GM12801 (cell line): ENCODE measurements around the gene CDK1.

Experiments used
- TF ChIP-seq, protein P1 (sequence below): IDR thresholded peaks from one replicate; pipeline ENCODE4 v1.5.1; 2011; ENCODE audit warnings: control low read depth; ENCODE audit not compliant: insufficient read length; ENCODE audit errors: extremely low read depth

Gene CDK1

DNA sequence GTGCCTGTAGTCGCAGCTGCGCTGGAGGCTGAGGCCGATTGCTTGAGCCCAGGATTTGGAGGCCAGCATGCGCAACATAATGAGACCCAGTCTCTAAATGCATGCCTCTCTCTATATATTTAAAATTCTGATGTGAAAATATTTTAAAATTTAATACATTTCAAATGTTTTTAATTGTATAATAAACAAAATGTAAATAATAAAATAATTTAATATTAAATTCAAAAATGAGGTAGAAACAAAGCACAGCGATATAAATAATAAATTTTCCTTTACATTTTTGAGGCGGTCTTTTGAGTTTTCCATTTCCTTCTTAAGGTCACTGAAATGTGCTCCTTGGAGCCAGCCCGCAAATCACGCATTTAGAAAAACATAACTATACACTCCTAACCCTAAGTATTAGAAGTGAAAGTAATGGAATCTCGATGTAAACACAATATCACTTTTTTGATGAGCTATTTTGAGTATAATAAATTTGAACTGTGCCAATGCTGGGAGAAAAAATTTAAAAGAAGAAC lies 523 bp upstream of the CDK1 start:
- TF ChIP-seq, protein P1, sequence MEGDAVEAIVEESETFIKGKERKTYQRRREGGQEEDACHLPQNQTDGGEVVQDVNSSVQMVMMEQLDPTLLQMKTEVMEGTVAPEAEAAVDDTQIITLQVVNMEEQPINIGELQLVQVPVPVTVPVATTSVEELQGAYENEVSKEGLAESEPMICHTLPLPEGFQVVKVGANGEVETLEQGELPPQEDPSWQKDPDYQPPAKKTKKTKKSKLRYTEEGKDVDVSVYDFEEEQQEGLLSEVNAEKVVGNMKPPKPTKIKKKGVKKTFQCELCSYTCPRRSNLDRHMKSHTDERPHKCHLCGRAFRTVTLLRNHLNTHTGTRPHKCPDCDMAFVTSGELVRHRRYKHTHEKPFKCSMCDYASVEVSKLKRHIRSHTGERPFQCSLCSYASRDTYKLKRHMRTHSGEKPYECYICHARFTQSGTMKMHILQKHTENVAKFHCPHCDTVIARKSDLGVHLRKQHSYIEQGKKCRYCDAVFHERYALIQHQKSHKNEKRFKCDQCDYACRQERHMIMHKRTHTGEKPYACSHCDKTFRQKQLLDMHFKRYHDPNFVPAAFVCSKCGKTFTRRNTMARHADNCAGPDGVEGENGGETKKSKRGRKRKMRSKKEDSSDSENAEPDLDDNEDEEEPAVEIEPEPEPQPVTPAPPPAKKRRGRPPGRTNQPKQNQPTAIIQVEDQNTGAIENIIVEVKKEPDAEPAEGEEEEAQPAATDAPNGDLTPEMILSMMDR, result no peak

GRCh38 chr10:60778971-60779796 lies 906 bp downstream of the CDK1 start:
- TF ChIP-seq, protein P1, result no peak

- TF ChIP-seq, protein P1, result no peak
These were observed 3.4 kb downstream of the CDK1 start for GRCh38 chr10:60781661-60782060.

DNA sequence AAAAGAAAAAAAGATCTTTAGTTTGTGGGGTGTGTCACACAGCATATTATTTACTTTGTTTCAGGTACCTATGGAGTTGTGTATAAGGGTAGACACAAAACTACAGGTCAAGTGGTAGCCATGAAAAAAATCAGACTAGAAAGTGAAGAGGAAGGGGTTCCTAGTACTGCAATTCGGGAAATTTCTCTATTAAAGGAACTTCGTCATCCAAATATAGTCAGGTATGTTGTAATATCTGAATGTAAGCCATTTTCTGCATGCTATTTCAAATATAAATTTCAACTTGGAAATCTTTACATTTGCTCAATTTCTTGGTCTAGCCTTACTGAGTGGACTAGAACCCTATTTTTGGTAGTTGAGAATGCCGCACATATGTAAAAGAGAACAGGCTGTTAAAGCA lies 6.4 kb downstream of the CDK1 start:
- TF ChIP-seq, protein P1, result no peak

GRCh38 chr10:60788544-60788943 lies 10.3 kb downstream of the CDK1 start:
- TF ChIP-seq, protein P1, result no peak

DNA sequence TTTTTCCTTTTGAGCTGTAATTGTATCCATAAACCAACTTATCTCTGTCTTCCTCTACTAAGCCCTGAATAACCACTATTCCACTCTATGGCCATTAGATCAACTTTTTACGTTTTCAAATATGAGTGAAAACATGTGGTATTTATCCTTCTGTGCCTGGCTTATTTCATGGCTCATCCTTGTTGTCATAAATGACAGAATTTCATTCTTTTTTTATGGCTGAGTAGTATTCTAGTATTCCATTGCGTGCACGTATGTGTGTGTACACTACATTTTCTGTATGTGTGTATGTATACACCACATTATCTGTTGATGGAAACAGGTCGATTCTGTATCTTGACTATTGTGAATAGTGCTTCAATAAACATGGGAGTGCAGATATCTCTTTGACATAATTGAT lies 11.1 kb downstream of the CDK1 start:
- TF ChIP-seq, protein P1, result no peak

DNA sequence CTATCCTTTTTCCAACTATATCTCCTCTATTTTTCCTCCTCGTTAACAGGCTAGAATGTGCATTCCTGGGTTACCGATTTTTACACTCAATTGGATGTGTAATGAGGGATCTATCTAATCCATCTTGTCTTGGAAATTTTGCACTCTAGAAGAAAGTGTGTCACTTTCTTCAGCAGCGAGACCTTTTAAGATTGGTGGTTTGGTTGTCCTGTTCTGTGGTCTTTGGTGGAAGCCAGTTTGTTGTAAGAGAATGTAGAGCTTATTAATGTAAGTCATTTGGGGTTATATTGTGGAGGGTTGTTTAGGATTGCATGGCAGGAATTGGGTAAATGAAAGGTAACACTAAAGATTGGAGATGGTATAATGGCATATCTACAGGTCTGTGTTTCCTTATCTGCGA lies 16.7 kb downstream of the CDK1 start:
- TF ChIP-seq, protein P1, result no peak
